BJ (cell line): ENCODE data around the gene TMEM222. TPM values are rescaled to one million over a fixed set of nuclear protein-coding genes. Genes with fewer than 3 reads are reported as not detected.

ENCODE experiments used
- CTCF ChIA-PET: fragments of 350-600 bp; formaldehyde crosslinking; extraction: SDS; loops from one replicate; lab custom pipeline; 2021; ENCODE audit warnings: antibody characterized with exemption, inconsistent platforms; lab: Yijun Ruan, JAX
- POLR2A ChIA-PET: fragments of 300-600 bp; sonication (Branson Sonifier 250); formaldehyde crosslinking; extraction: SDS; loops from one replicate; lab custom pipeline; 2021; ENCODE audit warnings: antibody characterized with exemption; lab: Charles Lee
- DNase-seq: peaks from one replicate; pipeline ENCODE4 v3.0.0-alpha.2; 2011; ENCODE audit warnings: low read depth
- H3K27me3 ChIP-seq: 2 replicates; pipeline ENCODE4 v1.6.0; 2011; ENCODE audit warnings: low read length; ENCODE audit not compliant: control insufficient read depth, insufficient read depth
- H3K36me3 ChIP-seq: 2 replicates; pipeline ENCODE4 v1.5.1; 2011; ENCODE audit warnings: low read length; ENCODE audit not compliant: control insufficient read depth, insufficient read depth
- H3K4me3 ChIP-seq: 2 replicates; pipeline ENCODE4 v1.5.1; 2011; ENCODE audit warnings: low read depth, mild to moderate bottlenecking, control low read depth, low read length
- polyA plus RNA-seq: library from polyadenylated mRNA; depleted of rRNA; stranded (reverse); fragments of >200 nt; gene quantifications from 2 replicates; pipeline ENCODE4 v1.2.3, GENCODE V29; 2011
- TF ChIP-seq, protein P1 (sequence below): IDR thresholded peaks from 2 replicates; pipeline ENCODE4 v1.5.1; 2011; ENCODE audit warnings: low read depth, mild to moderate bottlenecking, control low read depth, inconsistent platforms, low read length, moderate library complexity; ENCODE audit not compliant: insufficient read depth

Gene TMEM222
- polyA plus RNA-seq, 1 experiment = 76.2 TPM

DNA sequence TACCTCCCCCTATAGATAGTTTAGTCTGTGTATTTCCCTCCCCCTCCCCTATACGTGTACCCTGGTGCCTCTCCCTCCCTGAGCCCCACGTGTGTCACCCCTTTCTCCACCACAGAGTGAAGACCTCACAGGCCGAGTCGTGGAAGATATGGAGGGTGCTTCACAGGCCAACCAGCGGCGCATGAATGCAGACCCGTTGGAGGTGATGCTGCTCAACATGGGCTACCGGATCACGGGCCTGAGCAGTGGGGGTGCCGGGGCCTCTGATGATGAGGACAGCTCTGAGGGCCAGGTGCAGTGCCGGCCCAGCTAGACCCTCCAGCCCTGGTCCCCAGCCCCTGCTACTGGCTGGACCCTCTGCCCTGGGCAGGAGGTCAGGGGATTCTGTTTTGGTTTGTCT, 15.9 kb upstream of the TMEM222 start:
- CTCF ChIA-PET = interaction anchor here (1.0 to 18.3 kb wide), 5 partner anchors 9 to 258 kb away, joined by 3 to 353 read pairs (median 4); no protein-coding TSS in a partner anchor
- TF ChIP-seq, protein P1, sequence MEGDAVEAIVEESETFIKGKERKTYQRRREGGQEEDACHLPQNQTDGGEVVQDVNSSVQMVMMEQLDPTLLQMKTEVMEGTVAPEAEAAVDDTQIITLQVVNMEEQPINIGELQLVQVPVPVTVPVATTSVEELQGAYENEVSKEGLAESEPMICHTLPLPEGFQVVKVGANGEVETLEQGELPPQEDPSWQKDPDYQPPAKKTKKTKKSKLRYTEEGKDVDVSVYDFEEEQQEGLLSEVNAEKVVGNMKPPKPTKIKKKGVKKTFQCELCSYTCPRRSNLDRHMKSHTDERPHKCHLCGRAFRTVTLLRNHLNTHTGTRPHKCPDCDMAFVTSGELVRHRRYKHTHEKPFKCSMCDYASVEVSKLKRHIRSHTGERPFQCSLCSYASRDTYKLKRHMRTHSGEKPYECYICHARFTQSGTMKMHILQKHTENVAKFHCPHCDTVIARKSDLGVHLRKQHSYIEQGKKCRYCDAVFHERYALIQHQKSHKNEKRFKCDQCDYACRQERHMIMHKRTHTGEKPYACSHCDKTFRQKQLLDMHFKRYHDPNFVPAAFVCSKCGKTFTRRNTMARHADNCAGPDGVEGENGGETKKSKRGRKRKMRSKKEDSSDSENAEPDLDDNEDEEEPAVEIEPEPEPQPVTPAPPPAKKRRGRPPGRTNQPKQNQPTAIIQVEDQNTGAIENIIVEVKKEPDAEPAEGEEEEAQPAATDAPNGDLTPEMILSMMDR = no peak

DNA sequence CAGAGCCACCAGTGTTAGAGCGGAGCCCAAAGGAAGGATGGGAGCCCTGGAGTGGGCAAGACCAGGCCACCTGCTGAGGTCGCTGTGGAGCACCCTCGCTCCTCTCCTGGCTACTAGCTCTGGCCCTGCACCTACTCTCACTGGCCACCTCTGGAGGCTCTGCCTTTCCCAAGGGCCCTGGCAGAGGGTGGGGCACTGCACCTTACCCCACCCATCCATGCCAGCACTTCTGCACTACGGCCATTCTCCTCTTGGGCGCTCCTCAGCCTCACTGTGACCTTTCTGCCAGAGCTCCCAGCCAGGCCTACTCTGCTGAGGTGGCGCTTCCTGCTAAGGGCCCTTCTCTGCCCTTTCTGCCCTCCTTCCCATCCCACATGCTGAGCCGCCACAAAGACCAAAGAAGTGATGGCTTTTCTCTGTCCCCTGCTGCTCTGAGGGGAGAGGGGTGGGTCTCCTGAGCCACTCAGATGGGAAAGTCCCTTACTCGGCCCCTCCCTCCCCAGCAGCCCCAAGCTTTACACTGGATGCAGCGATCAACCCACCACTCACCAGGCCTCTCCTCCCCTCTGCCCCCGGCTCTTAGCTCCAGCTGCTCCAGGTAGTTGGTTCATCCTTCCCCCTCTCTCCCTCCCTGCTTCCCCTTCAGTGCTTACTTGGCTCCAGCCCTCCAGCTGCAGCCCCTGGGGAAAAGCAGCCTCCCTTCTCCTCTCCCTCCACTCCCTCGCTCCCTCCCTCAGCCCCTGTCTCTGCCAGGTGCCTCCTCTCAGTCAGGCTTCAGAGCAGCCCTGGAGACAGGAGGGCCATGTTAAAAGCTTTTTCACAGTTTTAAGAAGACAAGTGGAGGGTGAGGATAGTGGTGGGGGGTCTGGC, 14.8 kb upstream of the TMEM222 start:
- TF ChIP-seq, protein P1 = 0 out of 2 replicates have a peak, but pooled peaks have one; percentile 6
- ChIA-PET POLR2A (no interaction called here), CTCF (interaction anchor here (0.6 to 18.3 kb wide), 11 partner anchors 8 to 300 kb away, joined by 3 to 353 read pairs (median 4); partner anchors contain the start of gene MAP3K6)
- Histone ChIP-seq H3K36me3 (peaks cover 7% of the 10 kb centered on the region), H3K27me3 (no peaks in the 10 kb centered on the region), H3K4me3 (no peak overlapping the region)
- no peak for DNase-seq

More for the DNA sequence above, 15.9 kb upstream of the TMEM222 start:
- no peaks in the 10 kb centered on the region for H3K27me3 ChIP-seq
- POLR2A ChIA-PET = no interaction called here
- peaks cover 12% of the 10 kb centered on the region for H3K36me3 ChIP-seq
- no peak overlapping the region for H3K4me3 ChIP-seq
- DNase-seq = no peak

DNA sequence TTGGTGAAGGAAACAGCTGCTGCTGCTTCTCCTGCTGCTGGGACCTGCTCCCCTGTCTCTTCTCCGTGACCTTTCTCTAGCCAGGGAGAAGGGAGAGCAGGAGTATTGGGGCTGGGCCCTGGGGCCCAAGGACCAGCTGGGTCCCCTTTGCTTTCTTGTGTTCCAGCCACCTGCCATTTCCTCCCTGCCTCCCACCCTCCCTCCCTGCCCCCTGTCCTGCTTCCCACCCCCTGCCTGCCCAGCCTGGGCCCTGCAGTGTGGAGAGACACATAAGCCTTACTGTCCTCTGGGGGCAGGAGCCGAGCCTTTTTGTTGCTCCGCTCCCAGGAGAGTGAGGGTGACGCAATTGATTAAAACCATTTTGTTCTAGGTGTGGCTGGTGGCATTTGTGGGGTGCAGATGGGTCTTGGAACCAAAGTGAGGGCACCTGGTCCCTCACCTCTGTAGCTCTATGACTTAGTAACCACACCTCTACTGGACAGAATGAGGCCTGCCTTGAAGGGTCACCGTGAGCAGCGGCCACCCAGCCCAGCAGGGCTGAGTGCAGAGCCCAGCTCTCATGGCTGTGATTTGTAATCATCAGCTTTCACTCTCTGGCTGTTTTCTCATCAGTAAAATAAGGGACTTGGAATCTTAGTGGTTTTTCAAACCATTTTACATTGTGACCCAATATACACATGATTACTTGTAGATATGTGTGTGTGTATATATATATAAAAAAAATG, 13.9 kb upstream of the TMEM222 start:
- Histone ChIP-seq H3K36me3 (peaks cover 7% of the 10 kb centered on the region), H3K27me3 (no peaks in the 10 kb centered on the region), H3K4me3 (no peak overlapping the region)
- ChIA-PET POLR2A (no interaction called here), CTCF (interaction anchor here (0.6 to 18.3 kb wide), 11 partner anchors 9 to 300 kb away, joined by 3 to 353 read pairs (median 5); no protein-coding TSS in a partner anchor)
- DNase-seq = no peak
- TF ChIP-seq, protein P1 = no peak

DNA sequence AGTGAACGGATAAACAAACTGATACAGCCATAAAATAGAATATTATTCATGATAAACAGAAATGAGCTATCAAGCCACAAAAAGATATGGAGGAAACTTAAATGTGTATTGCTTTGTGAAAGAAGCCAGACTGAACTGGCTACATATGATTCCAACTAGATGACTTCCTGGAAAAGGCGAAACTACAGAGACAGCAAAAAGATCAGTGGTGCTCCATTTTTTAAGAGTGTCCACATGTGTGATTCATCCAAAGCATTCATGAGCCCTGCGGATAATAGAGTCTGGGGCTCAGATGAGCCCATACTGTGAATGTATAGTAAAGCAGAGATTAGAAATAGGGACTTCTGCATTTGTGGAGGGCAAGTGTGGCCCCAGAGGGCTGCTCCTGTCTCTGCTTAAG, 7.8 kb upstream of the TMEM222 start:
- H3K4me3 ChIP-seq = no peak overlapping the region
- ChIA-PET CTCF (interaction anchor here (0.6 to 2.9 kb wide), 9 partner anchors 14 to 216 kb away, joined by 3 to 22 read pairs (median 3); no protein-coding TSS in a partner anchor), POLR2A (no interaction called here)
- H3K36me3 ChIP-seq = no peaks in the 10 kb centered on the region
- H3K27me3 ChIP-seq = no peaks in the 10 kb centered on the region
- no peak for DNase-seq
- TF ChIP-seq, protein P1 = no peak

DNA sequence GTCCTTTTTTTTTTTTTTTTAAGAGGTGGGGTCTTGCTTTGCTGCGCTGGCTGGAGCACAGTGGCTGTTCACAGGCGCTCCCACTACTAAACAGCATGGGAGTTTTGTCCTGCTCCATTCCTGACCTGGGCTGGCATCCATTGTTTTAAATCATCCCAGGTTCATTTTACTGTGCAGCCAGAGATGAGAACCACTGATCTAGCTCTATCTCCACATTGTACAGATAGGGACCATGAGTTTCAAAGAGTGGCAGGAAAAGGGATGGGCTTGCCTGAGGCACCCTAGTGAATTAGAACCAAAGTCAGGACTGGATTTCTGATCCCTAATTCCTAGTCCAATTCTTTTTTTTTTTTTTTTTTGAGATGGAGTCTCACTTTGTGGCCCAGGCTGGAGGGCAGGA, 7.2 kb upstream of the TMEM222 start:
- Histone ChIP-seq H3K4me3 (no peak overlapping the region), H3K36me3 (no peaks in the 10 kb centered on the region), H3K27me3 (no peaks in the 10 kb centered on the region)
- CTCF ChIA-PET = interaction anchor here (0.6 to 1.0 kb wide), 4 partner anchors 14 to 217 kb away, joined by 3 read pairs; no protein-coding TSS in a partner anchor
- TF ChIP-seq, protein P1 = no peak
- no peak for DNase-seq
- POLR2A ChIA-PET = no interaction called here
